A549 treated with DMSO at 1 μM for 4 hours (cell line): ENCODE measurements around the gene TSPY10. TPM values are rescaled to one million over a fixed set of nuclear protein-coding genes. Genes with fewer than 3 reads are reported as not detected.

Experiments
- total RNA-seq: library from RNA; stranded (reverse); fragments of 200-300 nt; extraction: Qiagen RNA extraction; gene quantifications from 5 replicates; pipeline ENCODE4 v1.2.3, GENCODE V29; 2022; ENCODE audit warnings: low read depth

TSPY10 gene, protein sequence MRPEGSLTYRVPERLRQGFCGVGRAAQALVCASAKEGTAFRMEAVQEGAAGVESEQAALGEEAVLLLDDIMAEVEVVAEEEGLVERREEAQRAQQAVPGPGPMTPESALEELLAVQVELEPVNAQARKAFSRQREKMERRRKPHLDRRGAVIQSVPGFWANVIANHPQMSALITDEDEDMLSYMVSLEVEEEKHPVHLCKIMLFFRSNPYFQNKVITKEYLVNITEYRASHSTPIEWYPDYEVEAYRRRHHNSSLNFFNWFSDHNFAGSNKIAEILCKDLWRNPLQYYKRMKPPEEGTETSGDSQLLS
- total RNA-seq: not detected in 5 replicates

GRCh38 chrY:9527580-9527979, at the start of gene TSPY10:
TSS of gene TSPY10 (plus strand) at chrY:9527880. CDS start at chrY:9527926, 46 bp downstream.

GRCh38 chrY:9486967-9487366, 40.7 kb upstream of the TSPY10 start, which contains the start of gene TSPY9:
TSS of gene TSPY9 (plus strand) at chrY:9487267. CDS start at chrY:9487313, 46 bp downstream.

Other genes starting within 250 kb of the TSPY10 start
- not detected in 5 replicates for gene TSPY4, start 190.4 kb upstream of the TSPY10 start, total RNA-seq
- not detected in 5 replicates for gene TSPY8, start 170.1 kb upstream of the TSPY10 start, total RNA-seq
- not detected in 5 replicates for gene TSPY3, start 129.5 kb upstream of the TSPY10 start, total RNA-seq
- gene TSPY1, start 60.9 kb upstream of the TSPY10 start, total RNA-seq: not detected in 5 replicates
- gene TSPY9, start 40.6 kb upstream of the TSPY10 start, total RNA-seq: not detected in 5 replicates